Gastroesophageal sphincter (tissue), 4 donors: ENCODE data around the gene DCX. TPM values are rescaled to one million over a fixed set of nuclear protein-coding genes. Genes with fewer than 3 reads are reported as not detected.

Source experiments
- ATAC-seq: fragments of 150-250 bp; one replicate; pipeline ENCODE4 v1.9.1; 2016; ENCODE audit warnings: mild to moderate bottlenecking, moderate library complexity
- H3K27ac ChIP-seq, 4 donors: fragments of 200-600 bp; sonication (generic) in 3 of 4; 1 replicate in 3 of 4; 2 replicates in 1 of 4; pipeline ENCODE4 v1.5.1; 2016 to 2019
- H3K27me3 ChIP-seq: fragments of 200-600 bp; sonication (generic); one replicate; pipeline ENCODE4 v1.5.1; 2019
- H3K36me3 ChIP-seq, 2 donors: fragments of 200-600 bp; sonication (generic); one replicate each; pipeline ENCODE4 v1.5.1; 2019; ENCODE audit warnings: control low read depth in 1 of 2
- H3K4me1 ChIP-seq, 3 donors: fragments of 200-600 bp; sonication (generic); 1 replicate in 2 of 3; 2 replicates in 1 of 3; pipeline ENCODE4 v1.5.1; 2016 to 2019; ENCODE audit warnings: control low read depth in 2 of 3
- H3K4me3 ChIP-seq, 2 donors: fragments of 200-600 bp; sonication (generic); one replicate each; pipeline ENCODE4 v1.5.1; 2019; ENCODE audit warnings: mild to moderate bottlenecking in 1 of 2, moderate library complexity in 1 of 2
- H3K9me3 ChIP-seq, 3 donors: fragments of 200-600 bp; sonication (generic); one replicate each; pipeline ENCODE4 v1.5.1; 2017 to 2019; ENCODE audit warnings: control low read depth in 2 of 3
- CTCF ChIP-seq, 4 experiments: fragments of 200-600 bp in 2 of 4; fragments of 450-650 bp in 2 of 4; sonication (generic) in 1 of 4; IDR thresholded peaks; one replicate each; pipeline ENCODE4 v1.5.1; 2017 to 2019; ENCODE audit warnings: antibody characterized with exemption in 4 of 4, mild to moderate bottlenecking in 2 of 4, moderate library complexity in 2 of 4
- EP300 ChIP-seq: sonication (generic); formaldehyde crosslinking; IDR thresholded peaks from one replicate; pipeline ENCODE4 v1.6.1; 2017; ENCODE audit warnings: antibody characterized with exemption, mild to moderate bottlenecking
- POLR2A ChIP-seq, 2 donors: fragments of 450-650 bp; IDR thresholded peaks; one replicate each; pipeline ENCODE4 v1.6.1; 2017; ENCODE audit warnings: antibody characterized with exemption in 2 of 2, mild to moderate bottlenecking in 2 of 2, moderate library complexity in 1 of 2
- POLR2AphosphoS5 ChIP-seq: sonication (generic); formaldehyde crosslinking; IDR thresholded peaks from one replicate; pipeline ENCODE4 v1.6.1; 2017; ENCODE audit warnings: antibody characterized with exemption
- WGBS, 2 donors: methylation state at CpG; one replicate each; pipeline ENCODE4 v1.1.5; 2018; ENCODE audit warnings: low coverage in 1 of 2; 5-methylcytosine and 5-hydroxymethylcytosine counted together
- total RNA-seq, 4 donors: library from RNA; depleted of rRNA; stranded (reverse); fragments of >200 nt; gene quantifications; one replicate each; pipeline ENCODE4 v1.1.0, GENCODE V29; 2016

The DCX gene
- total RNA-seq, 4 donors from 2014 or later, result under 0.01 TPM; not detected in 3

GRCh38 chrX:111309083-111309482 lies 102.9 kb downstream of the DCX start:
- Histone ChIP-seq H3K36me3 (no peaks in the 10 kb centered on the region), H3K9me3 (no peaks in the 10 kb centered on the region), H3K4me3 (no peak overlapping the region), H3K27ac (no peak overlapping the region), H3K27me3 (no peaks in the 10 kb centered on the region), H3K4me1 (no peaks in the 10 kb centered on the region)
- 52% methylated on average over 2 of the region's 2 CpGs; no CpG with 5 or more reads in 1 of the 2 donors for WGBS, 2 donors
- TF ChIP-seq CTCF (IDR thresholded peaks at IDR 0.05) (no peak), POLR2AphosphoS5 (no peak), POLR2A (IDR thresholded peaks at IDR 0.05) (no peak), EP300 (no peak)
- ATAC-seq, result no peak

GRCh38 chrX:111308039-111308438 lies 104.0 kb downstream of the DCX start:
- ATAC-seq, result no peak
- TF ChIP-seq CTCF (IDR thresholded peaks at IDR 0.05) (no peak), EP300 (no peak), POLR2A (IDR thresholded peaks at IDR 0.05) (no peak), POLR2AphosphoS5 (no peak)
- Histone ChIP-seq H3K27me3 (no peaks in the 10 kb centered on the region), H3K9me3 (no peaks in the 10 kb centered on the region), H3K4me3 (no peak overlapping the region), H3K27ac (no peak overlapping the region), H3K4me1 (no peaks in the 10 kb centered on the region), H3K36me3 (no peaks in the 10 kb centered on the region)
- 61 to 75% methylated on average over 3 of the region's 3 CpGs for WGBS, 2 donors

GRCh38 chrX:111302284-111302683 lies 109.7 kb downstream of the DCX start:
- no peaks in the 10 kb centered on the region for H3K4me1 ChIP-seq
- no peak for TF ChIP-seq POLR2AphosphoS5
- TF ChIP-seq EP300, result no peak
- TF ChIP-seq POLR2A (IDR thresholded peaks at IDR 0.05), result no peak
- TF ChIP-seq CTCF (IDR thresholded peaks at IDR 0.05), result no peak
- WGBS, 2 donors, result 64 to 72% methylated on average over 2 of the region's 2 CpGs
- no peak for ATAC-seq
- H3K36me3 ChIP-seq, result no peaks in the 10 kb centered on the region
- H3K9me3 ChIP-seq, result no peaks in the 10 kb centered on the region
- no peaks in the 10 kb centered on the region for H3K27me3 ChIP-seq
- no peak overlapping the region for H3K4me3 ChIP-seq
- no peak overlapping the region for H3K27ac ChIP-seq

- 90 to 100% methylated on average over 1 to 3 of the region's 3 CpGs for WGBS, 2 donors
These were observed 123.2 kb downstream of the DCX start for GRCh38 chrX:111288841-111289240.

More at GRCh38 chrX:111288841-111289240, 123.2 kb downstream of the DCX start:
- ATAC-seq, result no peak
- Histone ChIP-seq H3K36me3 (no peaks in the 10 kb centered on the region), H3K9me3 (no peaks in the 10 kb centered on the region), H3K4me3 (no peak overlapping the region), H3K27me3 (no peaks in the 10 kb centered on the region), H3K4me1 (no peaks in the 10 kb centered on the region), H3K27ac (no peak overlapping the region)
- TF ChIP-seq POLR2A (IDR thresholded peaks at IDR 0.05) (no peak), CTCF (IDR thresholded peaks at IDR 0.05) (no peak), POLR2AphosphoS5 (no peak), EP300 (no peak)
